ENCODE measurements around the gene PTK6.
"Not testable (repeated sequence)": the region's sequence is repeated elsewhere in the genome, so short reads cannot be mapped to it uniquely, and the experiment has no call there.

PTK6 gene

DNA sequence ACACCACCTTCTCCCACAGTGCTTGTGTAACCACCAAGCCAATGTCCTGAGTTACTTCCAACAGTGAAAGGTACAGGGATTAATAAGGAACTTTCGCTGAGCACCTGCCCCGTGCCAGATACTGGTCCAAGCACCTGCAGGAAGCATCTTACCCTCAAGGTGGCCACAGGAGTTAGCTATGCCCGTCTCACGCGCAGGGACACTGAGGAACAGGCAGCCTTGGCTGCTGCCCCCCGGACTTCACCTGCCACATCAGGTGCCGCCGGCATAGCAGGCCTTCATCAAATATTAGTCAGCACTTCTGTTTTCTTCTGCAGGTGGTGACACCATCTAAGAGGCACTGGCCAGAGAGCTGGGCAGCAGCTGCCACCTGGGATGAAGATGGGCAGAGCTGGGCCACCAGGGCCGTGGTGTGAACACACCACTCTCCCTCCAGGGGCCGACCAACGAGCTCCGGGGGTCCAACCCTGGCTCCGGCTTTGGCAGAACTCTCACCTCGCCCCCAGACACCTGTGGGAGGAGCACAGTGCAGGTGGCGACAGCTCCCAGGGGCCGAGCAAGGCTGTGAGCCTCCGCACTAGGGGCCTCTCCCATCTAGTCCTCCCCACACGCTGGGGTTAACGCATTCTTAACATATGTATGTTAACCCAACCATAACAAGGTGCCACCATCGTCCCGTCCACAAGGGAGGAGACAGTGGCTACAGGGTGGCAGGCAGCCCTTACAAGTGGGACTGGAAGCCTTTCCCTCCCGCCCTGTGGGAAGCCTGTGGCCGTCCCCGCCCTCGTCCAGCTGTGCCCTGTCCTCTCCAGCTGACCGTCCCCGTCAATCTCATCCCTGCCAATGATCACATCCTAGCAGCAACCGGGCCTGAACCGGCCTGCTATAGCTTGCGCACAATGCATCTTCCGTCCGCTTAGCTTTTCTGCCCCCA, 19.5 kb downstream of the PTK6 start:
- in situ Hi-C loops (cut with MboI; ENCODE audit: low sequenced_read_pairs), result no loop called here

- in situ Hi-C loops (cut with MboI; ENCODE audit: low sequenced_read_pairs), result not testable (repeated sequence)
These were observed 22.7 kb downstream of the PTK6 start for GRCh38 chr20:63514520-63514919.

GRCh38 chr20:63513207-63513606, 24.0 kb downstream of the PTK6 start:
- in situ Hi-C loops (cut with MboI; ENCODE audit: low sequenced_read_pairs), result no loop called here

DNA sequence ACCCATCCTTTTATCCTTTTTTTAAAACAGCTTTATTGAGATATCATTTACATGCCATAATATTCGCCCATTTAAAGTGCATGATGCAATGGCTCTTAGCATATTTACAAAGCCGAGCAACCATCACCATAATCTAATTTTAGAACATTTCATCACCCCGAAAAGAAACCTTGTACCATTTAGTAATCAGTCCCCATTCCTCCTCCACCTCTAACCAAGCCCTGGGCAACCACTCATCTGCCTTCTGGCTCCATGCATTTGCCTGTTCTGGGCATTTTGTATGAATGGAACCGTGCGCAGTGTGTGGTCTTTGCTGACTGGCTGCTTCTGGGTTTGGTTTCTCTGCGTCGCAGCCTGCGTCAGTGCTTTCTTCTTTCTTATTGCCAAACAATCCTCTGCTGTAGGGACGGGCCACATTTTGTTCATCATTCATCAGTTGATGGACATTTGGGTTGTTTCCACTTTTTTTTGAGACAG, 28.1 kb downstream of the PTK6 start:
- in situ Hi-C loops (cut with MboI; ENCODE audit: low sequenced_read_pairs), result no loop called here

DNA sequence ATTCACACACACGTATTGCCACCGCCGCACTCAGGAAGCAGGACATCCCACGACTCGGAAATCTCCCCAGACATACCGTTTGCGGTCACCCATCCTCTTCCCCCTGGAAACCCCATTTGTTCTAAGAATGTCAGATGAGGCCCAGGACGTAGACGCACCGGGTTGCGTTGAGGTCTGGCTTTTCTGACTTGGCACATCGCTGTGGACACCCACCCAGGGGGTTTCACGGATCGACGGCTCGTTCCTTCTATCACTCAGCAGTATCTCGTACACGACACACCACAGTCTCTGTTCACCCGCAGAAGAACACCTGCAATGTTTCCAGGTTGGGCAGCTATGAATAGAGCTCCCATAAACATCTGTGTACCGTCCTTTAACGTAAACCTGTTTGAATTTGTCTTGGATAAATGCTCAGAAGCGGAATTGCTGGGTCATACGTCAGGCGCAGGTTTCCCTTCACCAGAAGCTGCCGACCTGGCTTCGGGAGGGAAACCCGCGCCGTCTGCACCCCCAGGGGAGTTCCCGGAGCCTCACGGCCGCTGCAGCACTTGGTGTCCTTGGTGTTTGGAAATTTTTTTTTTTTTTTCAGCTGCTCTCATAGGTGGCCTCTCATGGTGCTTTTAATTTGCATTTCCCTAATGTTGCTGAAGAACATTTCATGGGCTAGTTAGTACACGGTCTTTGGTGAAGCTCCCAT, 29.0 kb downstream of the PTK6 start:
- in situ Hi-C loops (cut with MboI; ENCODE audit: low sequenced_read_pairs), result no loop called here

GRCh38 chr20:63507083-63507743, 30.0 kb downstream of the PTK6 start:
- in situ Hi-C loops (cut with MboI; ENCODE audit: low sequenced_read_pairs), result no loop called here

DNA sequence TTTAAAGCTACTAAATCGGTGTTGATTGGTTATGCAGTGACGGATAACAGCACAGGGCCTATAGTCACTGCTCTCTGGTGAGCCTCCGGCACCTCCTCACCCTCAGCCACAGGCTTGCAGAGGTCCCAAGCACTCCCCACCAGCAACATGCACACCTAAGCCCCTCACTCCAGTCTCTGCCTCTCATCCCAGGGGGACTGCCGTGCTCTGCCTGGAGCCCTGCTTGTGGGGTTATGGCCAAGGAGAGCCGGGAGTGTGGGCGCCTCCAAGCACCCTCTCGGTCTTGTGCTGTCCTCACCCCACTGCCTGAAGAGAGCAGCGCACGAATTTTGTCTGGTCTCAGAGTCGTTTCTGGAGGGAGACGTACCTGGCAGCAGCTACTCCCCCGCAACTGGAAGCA, 31.5 kb downstream of the PTK6 start:
- in situ Hi-C loops (cut with MboI; ENCODE audit: low sequenced_read_pairs), result no loop called here

DNA sequence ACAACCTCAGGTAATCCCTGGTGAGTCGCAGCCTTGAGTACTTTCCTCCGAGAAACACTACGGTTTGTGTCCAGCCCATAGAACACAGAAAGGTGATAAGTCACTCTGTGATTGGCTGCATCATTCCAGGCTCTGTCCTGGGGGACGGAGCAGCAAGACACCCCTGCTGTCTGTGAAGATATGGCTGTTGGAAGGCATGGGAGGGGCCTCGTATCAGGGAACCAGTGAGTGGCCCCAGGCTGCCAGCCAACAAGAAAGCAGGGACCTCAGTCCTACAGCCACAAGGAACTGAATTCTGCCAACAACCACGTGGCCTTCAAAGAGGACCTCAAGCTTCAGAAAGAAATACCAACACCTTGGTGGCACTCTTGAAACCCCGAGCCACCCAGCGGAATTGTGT, 31.9 kb downstream of the PTK6 start:
- in situ Hi-C loops (cut with MboI; ENCODE audit: low sequenced_read_pairs), result no loop called here

- in situ Hi-C loops (cut with MboI; ENCODE audit: low sequenced_read_pairs), result no loop called here
These were observed 32.5 kb downstream of the PTK6 start for GRCh38 chr20:63504642-63505041.

- in situ Hi-C loops (cut with MboI; ENCODE audit: low sequenced_read_pairs), result no loop called here
These were observed 33.7 kb downstream of the PTK6 start for GRCh38 chr20:63503524-63503923.

- in situ Hi-C loops (cut with MboI; ENCODE audit: low sequenced_read_pairs), result no loop called here
These were observed 34.5 kb downstream of the PTK6 start for GRCh38 chr20:63502671-63503172.

- in situ Hi-C loops (cut with MboI; ENCODE audit: low sequenced_read_pairs), result no loop called here
These were observed 35.1 kb downstream of the PTK6 start for GRCh38 chr20:63501818-63502670.

DNA sequence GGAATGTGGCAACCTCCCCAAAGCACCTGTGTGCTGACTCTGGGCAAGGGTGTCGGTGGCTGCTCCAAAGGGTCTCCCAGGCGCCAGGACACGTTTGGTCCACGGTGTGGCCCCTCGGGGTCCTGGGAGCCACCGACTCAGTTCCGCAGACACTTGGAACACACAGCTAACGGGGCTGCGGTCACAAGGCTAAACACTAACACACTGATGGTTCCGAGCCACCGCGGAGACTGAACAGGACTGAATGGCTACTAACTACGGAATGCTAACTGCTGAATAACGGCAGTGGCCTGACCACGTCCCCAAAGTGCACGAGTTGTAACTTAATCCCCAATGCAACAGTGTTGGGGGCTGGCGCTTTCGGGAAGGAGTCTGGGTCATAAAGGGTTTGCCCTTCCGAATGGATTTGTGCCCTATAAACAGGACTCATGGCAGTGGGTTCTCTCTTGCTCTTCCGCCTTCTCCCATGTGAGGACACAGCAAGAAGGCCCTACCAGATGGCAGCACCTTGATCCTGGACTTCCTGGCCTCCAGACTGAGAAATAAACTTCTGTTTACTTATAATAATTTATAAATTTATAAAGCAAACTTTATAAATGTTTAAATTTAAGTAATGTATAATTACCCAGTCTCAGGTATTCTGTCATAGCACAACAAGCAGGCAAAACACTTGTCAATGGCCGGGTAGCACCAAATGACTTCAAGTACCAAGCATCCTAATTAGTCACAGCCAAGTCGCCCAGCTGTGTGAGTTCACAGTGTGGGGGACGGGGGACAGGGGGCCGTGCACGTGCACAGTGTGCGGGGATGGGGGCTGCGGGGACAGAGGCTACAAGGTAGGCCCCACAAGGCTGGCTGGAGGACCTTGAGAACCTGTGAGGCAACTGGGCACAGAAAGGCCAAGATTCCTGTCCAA, 36.0 kb downstream of the PTK6 start:
- in situ Hi-C loops (cut with MboI; ENCODE audit: low sequenced_read_pairs), result no loop called here

DNA sequence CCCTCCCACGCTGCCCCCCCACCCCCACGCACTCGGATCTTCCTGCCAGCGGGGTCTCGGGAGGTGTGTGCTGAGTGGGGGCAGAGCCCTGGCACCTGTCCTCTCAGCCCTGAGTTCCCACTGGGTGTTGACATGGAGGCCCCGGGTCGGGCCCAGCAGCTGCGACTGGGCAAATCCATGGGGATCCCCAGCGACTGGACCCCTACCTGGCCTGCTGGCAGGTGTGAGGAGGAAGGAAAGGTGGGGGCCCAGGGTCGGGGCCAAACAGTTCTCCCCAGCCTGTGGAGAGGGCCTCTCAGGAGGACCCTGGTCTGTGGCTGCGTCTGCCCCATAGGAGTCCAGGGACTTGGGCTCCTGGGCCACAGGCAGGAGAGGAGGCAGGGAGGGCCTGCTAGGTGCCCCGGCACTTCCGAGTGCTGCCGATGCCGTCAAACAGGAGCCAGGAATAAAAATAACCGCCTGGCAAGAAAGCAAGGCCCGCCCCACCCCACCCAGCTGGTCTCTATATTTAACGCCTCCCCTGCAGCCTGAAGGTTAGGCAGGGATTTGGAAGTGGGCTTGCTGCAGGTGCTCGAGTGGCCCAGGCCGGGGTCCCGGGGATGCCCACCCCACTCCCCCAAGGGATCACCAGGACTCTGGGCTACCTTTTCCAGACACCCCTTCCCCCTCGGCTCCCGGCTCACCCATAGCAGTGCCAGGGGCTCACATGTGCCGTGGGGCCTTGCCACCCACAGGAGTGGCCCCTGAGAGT, 36.9 kb downstream of the PTK6 start:
- in situ Hi-C loops (cut with MboI; ENCODE audit: low sequenced_read_pairs), result no loop called here

DNA sequence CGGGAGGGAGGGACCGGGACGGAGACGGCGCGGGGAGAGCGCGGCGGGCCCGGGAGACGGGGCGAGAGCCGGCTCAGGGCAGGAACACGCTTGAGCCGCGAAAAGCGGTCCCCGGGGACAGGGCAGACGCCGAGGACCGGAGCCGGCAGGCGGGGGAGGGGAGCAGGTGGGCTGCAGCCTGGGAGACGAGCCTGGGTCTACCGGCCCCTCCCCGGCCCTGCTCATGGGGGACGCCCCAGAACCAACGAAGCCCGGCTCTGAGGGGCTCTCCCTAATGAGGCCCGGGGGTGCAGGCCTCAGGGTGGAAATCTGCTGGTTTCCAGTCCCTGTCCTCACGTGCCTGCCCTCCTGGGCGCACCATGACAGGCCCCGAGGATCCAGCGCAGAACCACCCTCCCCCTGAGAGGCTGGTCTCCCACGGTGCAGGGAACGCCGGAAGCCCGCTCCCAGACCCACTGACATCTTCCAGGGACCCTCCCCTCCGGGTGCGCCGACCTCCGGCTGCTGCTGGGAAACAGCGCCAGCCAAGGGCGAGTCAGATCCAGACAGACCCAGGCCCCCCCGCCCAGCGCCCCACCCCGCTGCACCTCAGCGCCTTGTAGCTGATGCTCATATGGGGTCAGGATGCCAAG, 37.7 kb downstream of the PTK6 start:
- in situ Hi-C loops (cut with MboI; ENCODE audit: low sequenced_read_pairs), result no loop called here

GRCh38 chr20:63498960-63499337, 38.2 kb downstream of the PTK6 start, which contains the start of gene EEF1A2:
TSS of gene EEF1A2 (minus strand) at chr20:63499083. CDS start at chr20:63497763, 1,320 bp downstream.
- in situ Hi-C loops (cut with MboI; ENCODE audit: low sequenced_read_pairs), result no loop called here

GRCh38 chr20:63497946-63498935, 38.9 kb downstream of the PTK6 start:
- in situ Hi-C loops (cut with MboI; ENCODE audit: low sequenced_read_pairs), result no loop called here
